Hepatocyte (in vitro differentiated cells): ENCODE data around the gene SURF1. TPM values are rescaled to one million over a fixed set of nuclear protein-coding genes. Genes with fewer than 3 reads are reported as not detected.

Experiments used
- DNase-seq: peaks from one replicate; pipeline ENCODE4 v3.0.0-alpha.2; 2016; ENCODE audit warnings: low spot score
- H2AFZ ChIP-seq: fragments of 200-600 bp; sonication (generic); 2 replicates; pipeline ENCODE4 v1.6.0; 2016; ENCODE audit warnings: antibody characterized with exemption, mild to moderate bottlenecking
- H3K27ac ChIP-seq: fragments of 200-600 bp; sonication (generic); 2 replicates; pipeline ENCODE4 v1.5.1; 2016; ENCODE audit warnings: mild to moderate bottlenecking
- H3K27me3 ChIP-seq: fragments of 200-600 bp; sonication (generic); 2 replicates; pipeline ENCODE4 v1.6.1; 2016
- H3K36me3 ChIP-seq: fragments of 200-600 bp; sonication (generic); replicated peaks from 2 replicates; pipeline ENCODE4 v1.5.1; 2016; ENCODE audit warnings: low read depth; ENCODE audit not compliant: insufficient read depth
- H3K4me1 ChIP-seq: fragments of 200-600 bp; sonication (generic); 2 replicates; pipeline ENCODE4 v1.5.1; 2016; ENCODE audit warnings: mild to moderate bottlenecking, moderate library complexity; ENCODE audit not compliant: insufficient read depth
- H3K4me2 ChIP-seq: fragments of 200-600 bp; sonication (generic); 2 replicates; pipeline ENCODE4 v1.6.0; 2016
- H3K4me3 ChIP-seq: fragments of 200-600 bp; sonication (generic); 2 replicates; pipeline ENCODE4 v1.5.1; 2016; ENCODE audit warnings: mild to moderate bottlenecking
- H3K79me2 ChIP-seq: fragments of 200-600 bp; sonication (generic); 2 replicates; pipeline ENCODE4 v1.6.0; 2017; ENCODE audit warnings: mild to moderate bottlenecking
- H3K9me2 ChIP-seq: fragments of 200-600 bp; sonication (generic); replicated peaks from 2 replicates; pipeline ENCODE4 v1.6.0; 2017; ENCODE audit warnings: mild to moderate bottlenecking; ENCODE audit not compliant: insufficient read depth
- H3K9me3 ChIP-seq: fragments of 200-600 bp; sonication (generic); 2 replicates; pipeline ENCODE4 v1.5.1; 2016; ENCODE audit warnings: low read depth, mild to moderate bottlenecking
- H4K20me1 ChIP-seq: fragments of 200-600 bp; sonication (generic); 2 replicates; pipeline ENCODE4 v1.6.0; 2016; ENCODE audit warnings: mild to moderate bottlenecking; ENCODE audit not compliant: insufficient read depth, poor library complexity, severe bottlenecking
- CTCF ChIP-seq: fragments of 200-600 bp; sonication (generic); IDR thresholded peaks from 2 replicates; pipeline ENCODE4 v1.5.1; 2016; ENCODE audit warnings: antibody characterized with exemption, mild to moderate bottlenecking; ENCODE audit not compliant: poor library complexity
- EZH2 ChIP-seq: fragments of 200-600 bp; sonication (generic); IDR thresholded peaks from 2 replicates; pipeline ENCODE4 v1.6.1; 2016; ENCODE audit warnings: antibody characterized with exemption, mild to moderate bottlenecking, borderline replicate concordance
- EZH2phosphoT487 ChIP-seq: fragments of 200-600 bp; sonication (generic); IDR thresholded peaks from one replicate; pipeline ENCODE4 v1.6.1; 2018; ENCODE audit warnings: antibody characterized with exemption, mild to moderate bottlenecking, low read depth, moderate library complexity; ENCODE audit not compliant: unreplicated experiment, severe bottlenecking
- WGBS: methylation state at CpG from one replicate; pipeline ENCODE4 v1.1.6; 2016; ENCODE audit warnings: low lambda C conversion rate; ENCODE audit errors: missing lambda C conversion rate; 5-methylcytosine and 5-hydroxymethylcytosine counted together
- polyA plus RNA-seq: library from polyadenylated mRNA; unstranded; fragments of >200 nt; fragmentation: Nextera tagmentation; extraction: Ambion mirVana; gene quantifications from 2 replicates; pipeline ENCODE4 v1.2.1, GENCODE V29; 2016
- total RNA-seq: library from RNA; depleted of rRNA; stranded (reverse); fragments of >200 nt; gene quantifications from 2 replicates; pipeline ENCODE4 v1.2.3, GENCODE V29; 2014

SURF1 gene
- total and polyA plus RNA-seq, 2 experiments from 2014 or later, result 37.4 to 76.5 TPM

GRCh38 chr9:133315997-133316396, 40.3 kb downstream of the SURF1 start:
- no peaks in the 10 kb centered on the region for H3K27me3 ChIP-seq
- H3K4me1 ChIP-seq, result no peaks in the 10 kb centered on the region
- H3K9me3 ChIP-seq, result no peaks in the 10 kb centered on the region
- H3K27ac ChIP-seq, result no peak overlapping the region
- no peaks in the 10 kb centered on the region for H3K36me3 ChIP-seq
- H4K20me1 ChIP-seq, result no peaks in the 10 kb centered on the region
- no peak for DNase-seq
- no peak overlapping the region for H2AFZ ChIP-seq
- WGBS, result 73% methylated on average over 2 of the region's 2 CpGs
- H3K4me2 ChIP-seq, result no peak overlapping the region
- no peak for TF ChIP-seq EZH2phosphoT487
- TF ChIP-seq CTCF, result no peak
- TF ChIP-seq EZH2, result no peak
- no peaks in the 10 kb centered on the region for H3K9me2 ChIP-seq
- no peak overlapping the region for H3K4me3 ChIP-seq
- H3K79me2 ChIP-seq, result no peaks in the 10 kb centered on the region

- Histone ChIP-seq H3K4me2 (no peak overlapping the region), H3K27me3 (no peaks in the 10 kb centered on the region), H3K4me3 (no peak overlapping the region), H3K79me2 (no peaks in the 10 kb centered on the region), H3K36me3 (no peaks in the 10 kb centered on the region), H4K20me1 (no peaks in the 10 kb centered on the region), H3K27ac (no peak overlapping the region), H3K9me3 (no peaks in the 10 kb centered on the region), H3K9me2 (no peaks in the 10 kb centered on the region), H2AFZ (no peak overlapping the region), H3K4me1 (no peaks in the 10 kb centered on the region)
- TF ChIP-seq CTCF (no peak), EZH2 (no peak), EZH2phosphoT487 (no peak)
- WGBS, result 85% methylated on average over 6 of the region's 6 CpGs
- no peak for DNase-seq
Observed at GRCh38 chr9:133309608-133310007, 46.7 kb downstream of the SURF1 start.

GRCh38 chr9:133307301-133307700, 49.0 kb downstream of the SURF1 start:
- whole genome bisulfite sequencing, result 90% methylated on average over 16 of the region's 16 CpGs
- Histone ChIP-seq H3K9me3 (no peaks in the 10 kb centered on the region), H3K27ac (no peak overlapping the region), H2AFZ (no peak overlapping the region), H4K20me1 (no peaks in the 10 kb centered on the region), H3K4me1 (no peaks in the 10 kb centered on the region), H3K79me2 (no peaks in the 10 kb centered on the region), H3K4me3 (no peak overlapping the region), H3K36me3 (no peaks in the 10 kb centered on the region), H3K4me2 (no peak overlapping the region), H3K9me2 (no peaks in the 10 kb centered on the region), H3K27me3 (no peaks in the 10 kb centered on the region)
- no peak for DNase-seq
- TF ChIP-seq EZH2phosphoT487, result no peak

GRCh38 chr9:133306242-133307204, 49.8 kb downstream of the SURF1 start:
- H3K27ac ChIP-seq, result no peak overlapping the region
- H4K20me1 ChIP-seq, result no peaks in the 10 kb centered on the region
- no peaks in the 10 kb centered on the region for H3K9me3 ChIP-seq
- no peaks in the 10 kb centered on the region for H3K36me3 ChIP-seq
- no peak overlapping the region for H3K4me3 ChIP-seq
- WGBS, result 82% methylated on average over 31 of the region's 31 CpGs
- no peak overlapping the region for H3K4me2 ChIP-seq
- no peaks in the 10 kb centered on the region for H3K27me3 ChIP-seq
- DNase-seq, result no peak
- no peaks in the 10 kb centered on the region for H3K79me2 ChIP-seq
- TF ChIP-seq CTCF, result no peak
- TF ChIP-seq EZH2, result no peak
- no peak for TF ChIP-seq EZH2phosphoT487
- no peak overlapping the region for H2AFZ ChIP-seq
- no peaks in the 10 kb centered on the region for H3K9me2 ChIP-seq
- H3K4me1 ChIP-seq, result no peaks in the 10 kb centered on the region
